ENCODE results near the gene PLVAP. TPM values are rescaled to one million over a fixed set of nuclear protein-coding genes. Genes with fewer than 3 reads are reported as not detected.

The PLVAP gene
- total RNA-seq, 2 experiments from 2014 or later: not detected

GRCh38 chr19:17406046-17406886 is 29.1 kb upstream of the PLVAP start:
- DNase-seq (peak; percentile 61), ATAC-seq (peak; percentile 0)
- intact Hi-C loops (cut with micrococcal nuclease): loop anchor here (10.0 kb wide), 1 partner anchor 49 kb away; no protein-coding TSS in a partner anchor
- ChIA-PET POLR2A (interaction anchor here (0.8 to 2.5 kb wide), 21 partner anchors 10 to 526 kb away, joined by 3 to 22 read pairs (median 4); partner anchors contain the start of genes ANO8, CCDC124, CCDC194 and MVB12A), CTCF (interaction anchor here (0.6 to 1.8 kb wide), 11 partner anchors 13 to 139 kb away, joined by 3 to 8 read pairs (median 4); partner anchors contain the start of genes BABAM1, DDA1 and MVB12A)
- Mint-ChIP-seq H3K4me1 (ENCODE audit: low read depth) (peaks cover 29% of the 10 kb centered on the region), H3K36me3 (ENCODE audit: low read depth) (peaks cover 36% of the 10 kb centered on the region), H3K4me3 (peak overlapping the region; percentile 95), H3K9me3 (no peaks in the 10 kb centered on the region), H3K27ac (peak overlapping the region; percentile 97), H3K27me3 (no peaks in the 10 kb centered on the region)
- TF ChIP-seq CTCF (IDR thresholded peaks at IDR 0.05): no peak

GRCh38 chr19:17405250-17406045 is 28.3 kb upstream of the PLVAP start, which contains the start of gene BST2:
Gene BST2, minus strand, starts transcription at chr19:17405630. Its CDS starts 55 bp downstream, at chr19:17405575.
- Mint-ChIP-seq H3K36me3 (ENCODE audit: low read depth) (peaks cover 38% of the 10 kb centered on the region), H3K4me1 (ENCODE audit: low read depth) (peaks cover 29% of the 10 kb centered on the region), H3K9me3 (no peaks in the 10 kb centered on the region), H3K4me3 (peak within 1 kb of the TSS; percentile 95), H3K27me3 (no peaks in the 10 kb centered on the region), H3K27ac (peak within 1 kb of the TSS; percentile 97)
- peak; percentile 77 for ATAC-seq
- no peak for TF ChIP-seq CTCF (IDR thresholded peaks at IDR 0.05)
- intact Hi-C loops (cut with micrococcal nuclease): loop anchor here (10.0 kb wide), 1 partner anchor 49 kb away; no protein-coding TSS in a partner anchor
- peak; percentile 72 for DNase-seq
- ChIA-PET POLR2A (interaction anchor here (0.6 to 2.5 kb wide), 22 partner anchors 9 to 530 kb away, joined by 3 to 22 read pairs (median 4); partner anchors contain the start of genes ANO8, BABAM1, CCDC194 and MVB12A), CTCF (interaction anchor here (0.6 to 1.8 kb wide), 9 partner anchors 14 to 138 kb away, joined by 3 to 8 read pairs (median 5); partner anchors contain the start of genes BABAM1, DDA1 and MVB12A)

GRCh38 chr19:17404621-17405249 is 27.6 kb upstream of the PLVAP start:
- Mint-ChIP-seq H3K4me3 (peak overlapping the region; percentile 95), H3K4me1 (ENCODE audit: low read depth) (peaks cover 29% of the 10 kb centered on the region), H3K9me3 (no peaks in the 10 kb centered on the region), H3K27ac (peak overlapping the region; percentile 97), H3K27me3 (no peaks in the 10 kb centered on the region), H3K36me3 (ENCODE audit: low read depth) (peaks cover 38% of the 10 kb centered on the region)
- ATAC-seq (no peak), DNase-seq (peak; percentile 25)
- POLR2A ChIA-PET: interaction anchor here (0.6 to 2.5 kb wide), 20 partner anchors 10 to 530 kb away, joined by 3 to 22 read pairs (median 4); partner anchors contain the start of genes BABAM1, CCDC194, MVB12A and RPL18A
- TF ChIP-seq CTCF (IDR thresholded peaks at IDR 0.05): no peak
- CTCF ChIA-PET: interaction anchor here (0.7 to 1.6 kb wide), 5 partner anchors 15 to 118 kb away, joined by 3 to 8 read pairs (median 5); partner anchors contain the start of gene DDA1
- intact Hi-C loops (cut with micrococcal nuclease): loop anchor here (10.0 kb wide), 1 partner anchor 50 kb away; no protein-coding TSS in a partner anchor

- intact Hi-C loops (cut with micrococcal nuclease): loop anchor here (10.0 kb wide), 1 partner anchor 51 kb away; no protein-coding TSS in a partner anchor
- POLR2A ChIA-PET: interaction anchor here (0.6 to 2.0 kb wide), 3 partner anchors 10 to 170 kb away, joined by 3 to 12 read pairs (median 3); partner anchors contain the start of gene CCDC194
- Mint-ChIP-seq H3K4me1 (ENCODE audit: low read depth) (peaks cover 29% of the 10 kb centered on the region), H3K9me3 (no peaks in the 10 kb centered on the region), H3K27ac (peak overlapping the region; percentile 97), H3K4me3 (peak overlapping the region; percentile 95), H3K36me3 (ENCODE audit: low read depth) (peaks cover 38% of the 10 kb centered on the region), H3K27me3 (no peaks in the 10 kb centered on the region)
- TF ChIP-seq CTCF (IDR thresholded peaks at IDR 0.05): no peak
- CTCF ChIA-PET: interaction anchor here (0.6 to 1.4 kb wide), 4 partner anchors 9 to 37 kb away, joined by 3 to 4 read pairs (median 4); partner anchors contain the start of gene MVB12A
- DNase-seq (peak; percentile 38), ATAC-seq (no peak)
Observed at GRCh38 chr19:17404015-17404414, 26.9 kb upstream of the PLVAP start.
